CD4-positive, alpha-beta T cell treated with Interleukin-17A for 1 hour (primary cell): ENCODE data around the gene BNC2.

Experiments
- DNase-seq: peaks from one replicate; pipeline ENCODE4 v3.0.0-alpha.2; 2020

BNC2 gene

DNA sequence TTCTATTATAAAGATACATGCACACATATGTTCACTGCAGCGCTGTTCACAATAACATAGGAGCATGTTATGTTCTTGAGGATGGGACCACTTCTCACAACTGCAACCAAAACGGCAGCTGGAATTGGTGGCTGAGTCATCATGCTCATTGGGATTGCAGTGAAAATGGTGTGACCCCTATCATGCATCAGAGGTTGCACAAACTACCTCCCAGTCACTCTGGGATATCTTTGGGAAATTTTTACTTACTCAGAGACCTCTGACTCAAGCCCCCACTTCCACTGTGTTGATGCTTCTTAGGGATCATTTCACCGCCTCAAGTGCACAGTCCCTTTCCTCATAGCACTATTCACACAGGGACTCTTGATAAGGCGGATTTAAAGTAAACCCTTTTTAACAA is 474.1 kb downstream of the BNC2 start:
- no peak for DNase-seq

DNA sequence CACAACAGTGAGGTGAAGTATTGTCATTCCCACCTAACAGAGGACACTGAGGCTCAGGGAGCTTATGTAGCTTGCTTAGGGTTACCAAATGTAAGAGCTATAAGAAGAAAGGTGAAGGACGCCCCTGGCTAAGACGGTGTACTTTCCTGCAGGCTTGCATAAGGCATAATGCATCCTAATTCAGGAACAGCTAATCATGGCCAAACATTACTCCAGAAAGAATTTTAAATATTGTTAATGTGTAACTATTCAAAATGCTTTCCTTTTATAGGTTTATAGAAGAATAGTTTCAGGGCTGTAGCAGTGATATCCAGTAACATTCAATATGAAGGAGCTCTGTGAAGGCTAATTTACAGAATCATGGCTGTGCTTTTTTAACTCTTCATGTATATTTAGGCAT is 479.1 kb downstream of the BNC2 start:
- DNase-seq = no peak

DNA sequence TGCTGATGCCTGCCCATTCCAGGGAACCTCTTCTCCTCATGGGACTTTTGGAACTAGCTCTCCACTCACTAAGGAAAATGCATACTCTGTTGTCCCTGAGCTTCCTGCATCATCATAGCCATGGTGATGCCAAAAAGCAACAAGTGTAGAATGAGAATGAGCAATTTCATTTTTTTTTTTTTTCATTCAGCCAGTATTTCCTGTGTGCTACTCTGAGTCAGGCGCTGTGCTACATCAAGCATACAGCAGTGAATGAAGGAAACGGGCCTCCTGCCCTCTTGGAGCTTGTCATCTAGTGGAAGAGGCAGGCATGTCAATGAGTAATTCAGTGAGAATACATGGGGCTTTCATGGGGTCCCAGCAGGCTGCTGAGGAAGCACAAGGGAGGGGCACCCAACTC is 483.1 kb downstream of the BNC2 start:
- DNase-seq = no peak

DNA sequence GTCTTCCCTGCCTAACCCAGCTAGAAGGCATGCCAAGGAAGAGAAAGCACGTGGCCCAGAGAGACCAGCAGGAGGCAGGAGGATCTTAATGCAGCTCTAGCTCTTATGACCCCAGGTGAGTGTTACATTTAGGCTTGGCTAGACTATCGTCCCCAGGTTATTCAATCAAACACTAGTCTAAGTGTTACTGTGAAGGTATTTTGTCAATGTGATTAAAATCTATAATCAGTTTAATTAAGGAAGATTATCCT is 483.7 kb downstream of the BNC2 start:
- no peak for DNase-seq

DNA sequence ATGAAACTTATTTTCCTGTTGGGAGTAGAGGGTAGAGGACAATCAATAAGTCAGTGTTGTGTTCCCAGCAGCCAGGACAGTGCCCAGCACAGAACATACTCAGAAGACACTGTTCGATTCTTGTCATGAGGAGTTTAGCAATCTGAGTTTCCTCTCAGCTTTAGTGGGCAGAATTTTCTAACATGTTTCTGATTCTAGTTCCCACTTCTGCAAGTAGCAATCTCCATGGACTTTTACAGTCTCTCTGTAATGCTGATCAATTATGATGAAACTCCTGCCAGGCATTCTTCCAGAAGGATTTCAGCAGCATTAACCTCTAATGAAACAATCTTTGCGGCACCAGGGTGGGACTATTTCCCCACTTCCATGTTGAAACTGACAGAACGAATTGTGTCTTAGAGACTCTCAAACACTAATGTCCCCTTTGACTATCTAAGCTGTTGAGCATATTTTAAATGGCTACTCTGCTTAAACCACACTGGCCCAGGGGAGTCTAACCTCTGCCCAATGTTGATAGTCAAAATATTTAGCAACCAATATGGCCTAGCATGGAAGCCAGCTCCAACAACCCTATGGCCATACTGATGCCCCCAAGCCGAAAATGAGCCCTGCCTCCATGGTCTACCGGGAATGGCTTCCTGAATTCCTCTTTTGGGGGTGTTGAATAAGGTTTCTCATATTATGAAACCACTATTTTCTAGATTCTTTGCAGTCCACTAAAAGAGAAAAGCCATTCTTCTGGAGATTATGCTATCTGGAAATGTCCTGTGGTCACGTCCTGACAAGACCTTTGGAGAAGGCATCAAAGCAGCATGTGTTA is 484.3 kb downstream of the BNC2 start:
- no peak for DNase-seq

DNA sequence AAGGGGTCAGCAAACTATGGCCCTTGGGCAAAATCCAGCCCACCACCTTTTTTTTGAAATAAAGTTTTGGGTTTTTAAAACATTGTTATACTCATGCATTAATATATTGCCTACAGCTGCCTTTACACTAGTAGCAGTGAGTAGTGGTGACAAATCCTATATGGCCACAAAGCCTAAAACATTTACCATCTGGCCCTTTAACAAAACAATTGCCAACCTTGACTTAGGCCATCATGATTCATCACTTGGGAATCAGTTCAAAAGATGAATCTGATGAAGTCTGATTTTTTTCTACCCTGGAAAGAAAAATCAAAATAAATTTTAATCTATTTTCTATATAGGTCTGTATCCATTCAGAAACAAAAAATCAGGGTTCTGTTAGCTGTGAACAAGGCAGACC is 484.9 kb downstream of the BNC2 start:
- no peak for DNase-seq

DNA sequence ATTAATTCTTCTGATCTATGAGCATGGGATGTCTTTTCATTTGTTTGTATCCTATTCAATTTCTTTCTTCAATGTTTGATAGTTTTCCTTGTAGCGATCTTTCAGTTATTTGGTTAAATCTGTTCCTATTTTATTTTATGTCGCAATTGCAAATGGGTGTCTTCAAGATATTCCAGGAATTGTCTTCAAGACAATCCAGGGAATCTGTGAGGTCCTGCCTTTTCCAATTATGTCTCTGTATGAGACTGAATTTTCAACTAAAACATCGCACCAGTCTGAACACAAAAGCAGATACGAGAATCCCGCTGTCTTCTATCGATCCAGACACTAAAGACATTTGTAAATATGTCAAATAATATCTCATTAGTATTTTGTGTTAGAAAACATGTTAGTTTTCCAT is 485.5 kb downstream of the BNC2 start:
- DNase-seq = no peak

DNA sequence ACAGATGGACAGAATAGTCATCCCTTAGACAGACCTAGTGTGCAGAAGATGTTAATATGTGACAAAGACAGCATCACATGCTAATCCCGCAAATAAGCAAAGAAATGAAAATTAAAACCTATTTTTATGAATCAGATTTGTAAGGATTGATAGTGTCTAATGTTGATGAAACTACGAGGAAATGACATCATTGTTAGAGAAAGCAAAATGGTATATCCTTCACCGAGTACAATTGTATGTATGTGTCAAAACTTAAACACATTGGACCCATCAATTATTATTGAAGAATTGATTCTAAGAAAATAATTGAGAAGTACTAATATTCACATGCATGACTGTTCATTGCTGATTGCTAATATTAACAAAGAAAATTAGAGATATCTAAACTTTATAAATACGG is 493.2 kb downstream of the BNC2 start:
- no peak for DNase-seq

DNA sequence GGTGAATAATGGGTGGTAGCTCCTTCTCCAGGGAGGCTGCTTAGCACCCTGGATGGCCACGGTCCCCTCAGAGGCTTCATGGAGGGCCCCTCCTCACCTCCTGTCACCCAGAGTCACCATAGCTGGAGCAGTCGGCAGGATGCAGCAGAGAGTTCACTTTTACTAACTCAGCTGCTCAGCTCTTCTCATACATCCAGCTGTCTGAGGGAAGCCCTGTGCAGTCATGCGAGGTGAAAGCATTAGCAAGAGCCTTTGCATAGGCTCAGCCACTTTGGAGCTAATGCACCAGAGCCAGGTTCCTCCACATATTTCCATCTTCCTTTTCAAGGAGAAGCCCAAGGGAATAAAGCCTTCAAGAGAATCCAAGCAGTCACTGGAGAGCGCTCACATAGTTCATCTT is 499.2 kb downstream of the BNC2 start:
- DNase-seq = no peak

DNA sequence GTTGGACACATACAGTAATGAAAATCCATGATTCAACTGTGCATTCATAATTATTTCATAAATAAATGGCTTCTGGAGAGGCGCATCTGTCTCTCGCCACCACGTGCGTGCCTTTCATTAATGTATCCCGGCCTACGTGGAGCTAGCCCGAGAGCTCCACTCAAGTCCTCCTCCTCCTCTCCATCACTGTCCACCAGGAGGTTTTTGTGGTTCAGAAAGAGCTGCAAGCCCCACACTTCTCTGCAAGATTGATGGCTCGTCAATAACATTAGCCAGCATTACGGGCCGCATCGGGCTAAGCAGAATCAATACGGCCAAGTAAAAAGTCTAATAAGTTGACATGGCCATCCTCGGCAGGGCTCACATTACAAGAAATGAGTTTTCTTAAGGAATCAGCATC is 499.8 kb downstream of the BNC2 start:
- no peak for DNase-seq

DNA sequence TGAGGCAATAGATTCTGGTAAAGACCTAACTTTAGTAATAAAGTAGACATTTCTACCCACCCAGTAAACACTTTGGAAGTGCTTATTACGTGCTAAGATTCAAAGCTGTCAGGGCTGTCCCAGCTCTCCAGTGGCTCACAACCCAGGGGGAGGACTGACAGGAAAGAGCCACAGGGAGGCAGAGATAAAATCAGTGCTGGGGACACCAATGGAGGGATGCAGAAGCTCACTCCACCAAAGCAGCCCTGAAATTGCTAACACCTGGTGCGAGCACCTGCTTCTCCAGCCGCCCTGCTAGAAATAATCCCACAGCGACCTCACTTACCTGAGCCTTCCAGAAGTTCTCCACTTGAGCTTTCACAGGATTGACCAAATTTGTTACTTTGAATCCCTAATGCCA is 501.0 kb downstream of the BNC2 start:
- no peak for DNase-seq

DNA sequence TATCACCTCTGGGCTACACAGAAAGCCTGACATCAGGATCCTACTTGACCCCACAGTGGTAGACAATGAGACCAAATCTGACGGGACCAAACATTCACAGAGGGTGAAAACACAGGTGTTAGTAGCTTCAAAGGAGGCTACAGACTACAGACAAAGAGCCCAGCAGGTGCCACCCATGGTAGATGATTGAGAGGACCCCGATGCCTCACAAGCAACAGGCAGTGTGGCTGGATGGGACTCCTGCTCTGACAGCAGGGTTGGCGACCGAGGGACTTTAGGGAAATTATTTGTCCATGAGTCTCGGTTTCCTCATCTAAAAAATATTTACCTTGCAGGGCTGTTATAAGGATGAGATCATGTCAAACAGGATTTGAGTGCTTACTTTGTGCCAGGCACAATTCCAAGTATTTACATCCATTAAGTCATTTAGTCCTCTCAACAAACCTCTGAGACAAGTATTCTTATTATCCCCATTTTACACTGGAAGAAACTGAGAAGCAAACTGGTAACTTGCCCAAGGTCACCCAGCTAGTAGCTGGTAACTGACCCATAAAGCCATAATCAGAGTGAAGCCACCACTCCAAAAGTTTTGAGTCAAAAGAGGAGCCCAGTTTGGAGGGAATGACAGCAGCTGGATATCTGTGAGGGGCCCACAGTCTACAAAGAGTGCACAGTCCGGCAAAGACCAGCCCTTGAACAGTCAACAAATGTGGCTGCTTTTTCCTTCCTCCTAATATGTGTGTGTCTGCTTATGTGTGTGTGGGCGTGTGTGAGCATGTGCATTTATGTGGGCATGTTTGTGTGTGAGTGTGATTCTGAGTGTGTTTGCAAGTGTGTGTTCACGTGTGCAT is 502.0 kb downstream of the BNC2 start:
- DNase-seq = no peak

DNA sequence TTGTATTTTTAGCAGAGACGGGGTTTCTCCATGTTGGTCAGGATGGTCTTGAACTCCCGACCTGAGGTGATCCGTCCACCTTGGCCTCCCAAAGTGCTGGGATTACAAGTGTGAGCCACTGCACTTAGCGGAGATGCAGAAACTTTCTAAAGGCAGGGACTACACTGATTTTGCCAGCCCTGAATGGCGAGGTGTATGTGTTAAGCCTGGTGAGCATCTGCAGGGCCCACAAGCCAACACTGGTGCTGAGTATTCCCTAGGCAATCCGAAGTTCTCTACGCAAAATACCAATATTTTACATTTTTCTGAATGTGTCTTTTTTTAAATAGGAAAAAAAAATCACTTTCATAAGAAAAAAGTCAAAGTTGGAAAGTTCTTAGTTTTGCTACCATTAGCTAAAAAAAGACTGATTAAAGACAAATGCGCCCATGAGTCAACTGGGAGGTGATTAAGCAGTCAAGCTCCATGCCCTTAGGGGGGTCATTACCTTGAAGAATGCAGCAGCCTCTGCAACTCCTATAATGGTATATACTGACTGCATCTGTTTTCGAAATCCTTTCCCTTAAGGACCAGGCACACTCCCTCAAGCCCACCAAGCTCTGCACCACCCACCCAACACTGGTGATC is 502.8 kb downstream of the BNC2 start:
- no peak for DNase-seq

DNA sequence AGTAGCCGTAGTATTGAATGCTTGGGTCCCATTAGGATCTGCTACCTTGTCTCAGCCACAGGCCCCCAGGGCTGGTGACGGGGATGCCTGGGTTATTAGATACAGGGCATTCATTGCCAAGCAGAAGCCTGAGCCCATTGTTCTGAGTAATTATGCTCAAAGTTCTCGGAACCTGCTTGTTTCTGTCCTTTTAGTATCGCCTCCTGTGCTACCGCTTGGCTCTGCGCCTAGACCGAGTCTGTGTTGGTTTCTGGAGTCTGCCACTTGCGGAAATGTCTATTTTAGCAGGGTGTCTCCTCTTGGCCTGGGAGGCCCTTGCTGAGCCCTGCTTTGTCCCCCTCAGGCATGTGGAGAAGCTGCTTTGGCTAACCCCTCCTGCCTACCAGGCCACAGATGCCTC is 506.1 kb downstream of the BNC2 start:
- DNase-seq = no peak

DNA sequence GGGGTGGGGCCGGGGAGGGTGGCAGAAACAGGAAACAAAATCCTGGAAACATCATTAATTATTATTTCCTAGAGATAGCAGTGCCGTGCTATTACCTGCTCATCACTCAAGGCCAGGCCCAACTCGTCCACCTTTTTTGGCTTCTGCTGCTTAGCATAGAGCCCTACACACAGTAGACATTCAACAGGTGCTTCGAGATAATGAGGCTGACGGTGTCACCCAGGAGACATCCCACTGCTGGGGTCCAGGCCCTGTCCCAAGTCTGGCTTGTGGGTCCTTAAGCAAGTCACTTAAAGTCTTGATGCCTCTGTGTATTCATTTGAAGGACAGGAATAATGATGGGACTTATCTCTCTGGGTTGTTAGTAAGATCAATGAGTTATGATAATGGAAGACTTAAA is 506.6 kb downstream of the BNC2 start:
- no peak for DNase-seq

DNA sequence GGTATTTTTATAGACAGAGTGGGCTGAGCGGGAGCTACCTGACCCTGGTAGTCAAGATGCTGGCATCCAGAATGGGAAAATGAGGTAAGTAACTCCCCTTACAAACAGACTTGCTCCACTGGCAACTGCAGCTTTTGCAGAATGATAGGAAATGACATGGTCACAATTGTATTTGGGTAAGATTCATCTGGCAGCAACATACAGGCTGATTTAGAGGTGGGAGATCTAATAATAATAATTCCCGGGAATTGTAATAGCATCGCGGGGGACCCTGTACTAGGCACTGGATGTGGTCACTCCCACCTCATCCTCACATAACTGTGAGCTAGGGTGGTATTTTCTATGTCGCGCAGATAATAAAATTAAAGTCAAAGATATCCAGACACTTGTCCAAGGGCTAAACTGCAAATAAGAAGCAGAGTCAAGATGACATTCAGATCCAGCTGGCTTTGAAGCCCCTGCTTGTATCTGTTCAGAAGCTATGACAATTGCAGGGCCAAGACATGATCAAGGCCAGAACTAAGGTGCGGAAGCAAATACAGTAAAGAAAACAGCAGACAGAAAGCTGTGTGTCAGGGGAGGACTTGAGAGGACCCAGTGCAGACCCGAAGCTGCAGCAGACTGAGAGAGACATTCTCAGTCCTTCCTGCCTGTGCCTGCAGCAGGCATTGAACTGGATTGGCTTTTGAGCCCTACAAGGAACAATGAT is 507.2 kb downstream of the BNC2 start:
- no peak for DNase-seq

DNA sequence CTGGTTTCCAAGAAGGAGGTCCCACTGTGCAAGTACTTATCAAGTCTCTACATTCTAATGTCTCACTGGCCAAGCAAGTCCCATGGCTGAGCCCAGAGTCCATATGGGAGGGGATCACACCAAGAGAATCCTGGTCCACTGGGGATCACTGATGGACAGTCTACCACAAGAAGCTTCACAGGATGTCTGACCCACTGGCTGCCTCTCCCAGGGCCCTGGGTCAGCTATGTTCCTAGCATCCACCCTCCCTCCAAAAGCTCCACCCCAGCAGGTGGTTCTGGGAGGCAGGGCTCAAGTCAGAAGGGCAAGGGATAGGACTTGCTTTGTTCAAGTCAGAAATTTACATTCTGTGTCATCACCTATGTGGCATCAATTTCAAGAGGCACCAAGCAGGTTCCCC is 508.5 kb downstream of the BNC2 start:
- DNase-seq = no peak

DNA sequence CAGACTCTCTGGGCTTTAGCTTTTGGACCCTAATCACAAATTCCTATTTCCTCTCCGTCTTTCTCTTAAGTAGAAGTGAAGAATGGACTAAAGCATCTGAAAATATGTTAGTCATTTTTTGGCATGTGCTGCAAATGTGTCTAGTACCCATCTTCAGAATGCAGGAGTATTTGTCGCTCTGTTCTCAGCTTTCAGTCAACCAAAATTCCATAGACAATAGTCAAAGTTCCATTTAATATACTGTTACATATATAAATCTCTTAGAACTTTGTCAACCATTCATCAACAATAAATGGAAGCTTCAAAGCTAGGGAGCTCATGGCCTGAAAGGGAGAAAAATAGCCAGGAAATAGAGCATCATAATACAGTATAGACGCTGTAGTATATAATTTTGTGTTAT is 509.4 kb downstream of the BNC2 start:
- no peak for DNase-seq

DNA sequence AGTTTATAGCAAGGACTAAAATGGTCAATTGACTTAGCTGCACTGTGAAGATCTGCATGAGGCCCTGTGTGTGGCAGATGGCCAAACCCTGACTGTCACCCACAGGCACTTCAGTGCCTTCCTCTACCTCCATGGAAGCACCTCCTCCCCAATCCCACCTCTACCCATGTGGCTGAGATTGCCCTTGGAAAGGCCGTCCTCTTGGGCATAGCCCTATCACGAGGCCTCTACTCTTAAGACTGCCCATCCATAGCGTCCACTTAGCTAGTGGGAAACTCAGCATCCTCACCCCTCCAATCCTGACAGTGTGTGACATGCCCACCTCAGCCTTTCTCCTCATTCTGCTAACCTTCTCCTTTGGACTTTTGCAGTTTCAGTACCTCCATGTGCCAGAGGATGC is 510.2 kb downstream of the BNC2 start:
- no peak for DNase-seq
